ENCODE measurements around the gene VMAC.

The VMAC gene

GRCh38 chr19:5932609-5933262, 28.1 kb downstream of the VMAC start:
- DNase-seq, result no peak

DNA sequence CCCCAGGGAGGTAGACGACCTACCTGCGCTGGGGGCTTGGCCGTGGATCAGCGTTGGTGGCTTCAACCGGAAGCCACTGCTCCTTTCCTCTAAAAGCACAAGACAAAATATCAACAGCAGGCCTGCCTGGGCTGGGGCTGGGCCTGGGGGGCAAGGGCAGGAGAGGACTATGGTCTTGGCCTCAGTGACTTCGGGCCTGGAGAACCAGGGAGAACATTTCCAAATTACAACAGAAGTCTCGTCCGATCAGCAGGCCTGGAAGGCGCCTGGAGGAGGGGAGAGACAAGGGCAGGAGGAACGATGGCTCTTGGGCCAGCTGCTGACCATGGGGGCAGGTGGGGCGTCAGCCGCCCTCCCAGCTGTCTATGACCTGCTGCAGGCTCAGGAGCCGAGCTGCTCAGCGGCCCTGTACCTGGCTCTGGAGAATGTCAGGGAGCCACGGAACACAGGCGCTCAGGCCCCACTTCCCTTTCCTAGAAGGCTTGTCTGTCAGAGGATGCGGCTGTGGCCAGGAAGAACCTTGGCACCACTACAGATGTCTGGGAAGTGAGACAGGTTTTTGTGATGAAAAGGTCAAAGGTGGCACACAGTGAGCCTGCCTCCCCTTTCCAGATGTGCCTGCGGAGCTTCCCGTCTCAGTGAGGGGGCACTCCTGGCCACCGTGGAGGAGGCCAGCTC, 28.9 kb downstream of the VMAC start:
- no peak for DNase-seq

DNA sequence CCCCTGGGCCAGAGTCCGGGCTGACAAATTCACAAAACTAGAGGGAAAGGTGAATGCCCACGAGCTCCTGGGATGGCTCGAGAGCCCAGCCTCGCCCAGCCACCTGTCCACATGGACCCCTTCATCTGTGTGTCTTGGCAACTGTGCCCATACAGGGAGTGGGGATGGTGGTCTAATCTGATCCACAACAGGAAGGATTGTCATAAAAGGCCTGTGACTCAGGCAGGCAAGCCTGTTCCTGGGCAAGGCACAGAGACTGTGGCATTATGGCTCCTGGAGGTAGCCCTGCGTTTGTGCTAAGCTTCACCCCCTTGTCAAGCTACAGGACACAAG, 29.4 kb downstream of the VMAC start:
- DNase-seq, result no peak

- DNase-seq, result no peak
Observed at GRCh38 chr19:5934774-5935472, 30.3 kb downstream of the VMAC start.

DNA sequence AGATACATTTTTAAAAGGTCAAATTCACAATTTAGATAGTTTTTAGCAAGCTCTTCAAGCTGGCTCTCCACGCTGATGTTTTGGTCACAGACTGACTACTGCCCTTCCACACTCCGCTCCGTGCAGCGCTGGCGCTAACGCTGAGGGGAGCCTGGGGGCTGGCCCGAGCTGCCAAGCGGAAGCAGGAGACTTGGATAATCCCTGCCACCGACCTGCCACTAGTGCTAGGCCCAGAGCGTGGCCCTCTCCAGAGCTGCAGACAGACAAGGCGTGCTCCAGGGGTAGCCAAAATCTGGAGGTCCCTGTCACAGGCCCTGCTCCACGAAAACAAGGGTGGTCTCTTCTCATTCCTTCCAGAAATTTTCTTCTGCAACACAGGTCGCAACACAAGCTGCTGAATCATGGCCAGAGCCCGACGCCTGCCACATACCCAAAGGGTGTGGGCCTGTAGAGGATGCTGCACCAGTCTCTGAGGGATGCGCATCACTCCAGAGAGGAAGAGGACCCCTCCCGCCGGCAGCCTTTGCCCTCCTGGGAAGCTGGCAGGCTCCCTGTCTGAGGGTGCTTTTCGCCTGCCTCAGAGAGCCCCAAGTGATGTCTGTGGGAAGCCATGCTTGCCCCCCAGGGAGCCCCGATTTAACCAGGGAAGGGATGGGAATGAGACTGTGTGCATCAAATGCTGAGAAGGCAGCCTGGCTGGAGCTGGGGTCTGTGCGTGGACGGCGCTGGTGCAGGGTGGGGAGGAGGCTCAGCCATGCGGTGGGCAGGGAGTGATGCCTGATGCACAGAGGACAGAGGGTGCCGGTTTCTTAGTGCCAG, 31.0 kb downstream of the VMAC start:
- no peak for DNase-seq

GRCh38 chr19:5936292-5936592, 31.6 kb downstream of the VMAC start:
- no peak for DNase-seq

- no peak for DNase-seq
Observed at GRCh38 chr19:5937550-5937949, 32.9 kb downstream of the VMAC start.

DNA sequence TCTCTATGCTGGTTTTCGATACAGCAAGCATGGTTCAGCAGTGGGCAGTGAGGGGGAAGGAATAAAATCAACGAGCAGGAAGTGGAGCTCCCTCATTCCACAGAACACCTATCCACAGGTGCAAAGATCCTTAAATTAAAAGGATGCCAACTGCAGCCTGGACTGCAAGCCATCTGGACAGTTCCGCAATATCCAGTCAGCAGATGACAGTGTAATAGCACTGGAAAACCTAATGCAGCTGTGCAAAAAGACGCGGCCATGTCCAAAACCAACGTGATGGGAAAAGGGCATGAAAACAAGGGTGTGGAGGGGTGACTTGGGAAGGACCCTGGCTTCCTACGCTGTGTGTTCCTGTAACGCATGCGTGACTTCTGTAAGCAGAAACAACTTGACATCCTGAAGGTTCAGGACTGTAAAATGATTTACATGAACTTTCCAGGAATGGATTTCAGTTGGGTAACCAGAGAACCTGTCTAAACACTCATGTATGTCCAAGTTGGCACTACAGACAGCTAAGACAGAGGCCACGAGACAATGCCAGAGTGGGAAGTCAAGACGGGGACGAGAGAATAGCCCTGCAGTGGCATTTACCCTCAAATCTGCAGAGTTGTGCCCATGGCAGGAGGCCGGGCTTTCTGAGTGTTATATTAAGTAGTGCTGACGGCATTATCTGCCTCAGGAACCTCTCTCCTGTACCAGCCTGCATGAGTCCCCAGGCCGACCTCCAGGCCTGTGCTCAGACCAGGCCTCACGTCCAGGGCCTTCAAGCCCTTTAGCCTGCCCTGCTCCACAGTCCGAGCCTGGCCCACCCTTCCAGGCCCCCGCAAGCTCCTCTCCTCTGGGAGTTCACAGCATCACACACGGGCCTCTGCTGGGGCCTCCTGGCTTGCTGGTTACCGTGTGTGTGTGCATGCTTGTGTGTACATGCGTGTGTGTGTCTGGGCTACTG, 35.9 kb downstream of the VMAC start:
- no peak for DNase-seq

- no peak for DNase-seq
Observed at GRCh38 chr19:5941673-5942072, 37.0 kb downstream of the VMAC start.

DNA sequence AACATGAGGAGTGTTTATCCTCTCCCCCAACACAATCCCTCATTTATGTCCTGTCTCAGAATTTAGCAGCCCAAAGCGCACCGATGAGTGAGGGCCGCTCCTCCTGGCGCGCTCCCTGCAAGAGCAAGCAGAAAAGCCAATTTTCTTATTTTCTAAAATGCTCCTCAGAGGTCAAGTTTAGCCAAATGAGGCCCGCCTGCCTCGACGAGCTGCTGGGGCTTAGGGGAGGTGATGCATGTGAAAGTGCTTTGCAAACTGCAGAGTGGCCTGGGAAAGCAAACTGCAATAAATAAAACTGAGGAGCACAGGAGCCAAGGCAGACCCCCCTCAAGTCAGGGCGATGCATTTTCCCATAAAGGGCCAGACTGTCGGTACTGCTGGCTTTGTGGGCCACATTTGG, 38.4 kb downstream of the VMAC start:
- no peak for DNase-seq

DNA sequence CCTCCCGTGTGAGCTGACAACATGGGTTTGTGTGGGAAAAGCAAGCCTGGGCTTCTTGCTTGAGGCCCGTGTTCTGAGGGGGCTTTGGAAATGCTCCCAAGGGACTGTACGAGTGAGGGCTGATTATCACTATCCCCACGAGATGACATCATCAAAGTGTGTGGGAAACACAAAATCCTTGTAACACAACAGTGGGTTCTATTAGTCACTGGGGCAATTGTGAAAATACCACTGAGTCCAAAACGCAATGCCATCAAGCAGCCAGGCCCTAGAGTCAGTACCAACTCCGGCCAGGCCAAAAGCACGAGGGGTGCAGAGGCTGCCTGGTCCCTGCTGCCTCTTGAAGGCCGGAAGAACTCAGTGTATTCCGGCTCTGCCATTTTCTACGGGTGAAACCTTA, 39.0 kb downstream of the VMAC start:
- DNase-seq, result no peak

- DNase-seq, result no peak
Observed at GRCh38 chr19:5947435-5947834, 42.8 kb downstream of the VMAC start.

DNA sequence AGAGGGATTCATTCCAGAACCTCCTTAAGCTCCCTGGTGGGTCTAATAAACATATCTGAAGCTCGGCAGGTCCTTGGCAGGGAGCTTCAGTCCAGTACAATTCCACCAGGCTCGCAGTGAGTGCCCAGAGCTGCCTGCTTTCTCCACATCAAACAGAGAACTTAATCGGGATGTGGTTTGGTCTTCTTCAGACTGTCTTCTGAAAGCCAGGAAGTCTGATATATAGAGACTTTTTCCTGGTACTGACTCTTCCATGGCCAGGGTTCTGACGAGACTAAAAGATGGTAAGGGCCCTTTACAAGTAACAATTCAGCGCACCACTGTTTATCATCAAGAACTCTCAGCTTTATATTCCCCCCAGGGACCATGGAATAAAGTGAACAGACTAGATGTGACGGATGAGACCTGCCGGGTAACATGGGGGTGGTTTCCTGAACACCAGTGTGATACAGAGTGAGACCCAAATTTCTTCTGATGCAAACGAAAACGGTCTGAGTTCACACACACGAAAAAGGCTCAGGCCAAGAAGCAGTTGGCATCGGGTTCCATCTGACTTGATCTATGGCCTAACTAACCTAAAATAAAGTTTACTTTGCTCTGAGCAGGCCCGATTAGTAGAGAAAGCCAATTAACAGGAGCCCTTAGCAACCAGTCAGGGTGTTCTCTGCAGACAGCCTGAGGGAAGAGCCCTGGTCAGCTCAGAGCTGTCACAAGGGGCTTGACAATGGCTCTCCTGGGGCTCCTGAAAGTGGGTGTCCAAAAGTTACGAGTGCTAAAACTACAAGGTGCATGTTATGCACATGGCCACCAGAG, 44.3 kb downstream of the VMAC start:
- DNase-seq, result no peak

GRCh38 chr19:5949792-5950305, 45.2 kb downstream of the VMAC start:
- peak; percentile 20 for DNase-seq

- no peak for DNase-seq
Observed at GRCh38 chr19:5950741-5951140, 46.1 kb downstream of the VMAC start.

GRCh38 chr19:5951338-5951861, 46.7 kb downstream of the VMAC start:
- DNase-seq, result no peak

GRCh38 chr19:5952193-5953029, 47.7 kb downstream of the VMAC start:
- DNase-seq, result no peak

DNA sequence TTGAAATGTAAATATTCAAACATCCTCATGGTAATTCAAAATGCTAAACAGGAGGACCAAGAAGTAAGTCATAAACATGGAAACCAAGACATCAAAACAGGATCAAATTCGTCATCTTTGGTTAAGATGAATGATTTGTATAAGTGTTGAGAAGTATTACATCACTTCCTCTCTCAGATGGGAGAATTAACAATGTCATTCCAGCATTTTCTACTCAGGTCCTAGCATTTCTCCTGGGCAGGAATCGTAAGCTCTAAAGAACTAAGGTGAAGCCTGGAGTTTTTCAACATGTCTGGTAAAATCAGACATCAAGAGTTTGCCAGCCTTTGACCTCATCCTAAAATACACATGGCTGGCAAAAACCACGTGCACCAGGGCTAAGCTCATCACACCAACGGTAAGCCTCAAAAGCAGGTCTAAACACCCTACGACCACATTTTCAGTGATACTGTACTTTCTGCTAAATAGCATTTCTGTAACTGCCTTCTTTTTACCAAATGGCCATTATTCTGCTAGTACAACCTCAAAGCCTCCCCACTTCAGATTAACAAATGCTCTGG, 48.4 kb downstream of the VMAC start:
- DNase-seq, result no peak

GRCh38 chr19:5953680-5954213, 49.1 kb downstream of the VMAC start:
- DNase-seq, result no peak

DNA sequence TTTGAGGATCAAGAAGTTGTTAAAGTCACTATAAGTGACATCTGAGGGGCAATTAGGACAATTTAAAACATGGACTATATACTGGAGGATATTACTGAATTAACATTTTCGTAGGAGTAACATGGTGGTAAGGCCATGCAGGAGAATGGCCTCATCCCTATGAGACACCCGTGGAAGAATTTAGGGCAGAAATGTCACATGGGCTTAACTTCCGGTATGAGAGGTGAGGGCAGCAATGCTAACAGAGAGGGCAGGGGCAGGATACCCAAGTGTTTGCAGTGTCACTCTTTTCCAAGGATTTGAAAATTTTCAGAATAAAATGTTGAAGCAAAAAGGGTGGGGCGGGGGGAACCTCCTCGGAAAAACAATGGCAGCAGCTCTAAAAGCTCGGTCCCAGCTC, 49.6 kb downstream of the VMAC start:
- DNase-seq, result no peak

Measured in stimulated activated CD4-positive, alpha-beta T cell treated with anti-CD3 and anti-CD28 coated beads, Interleukin-12 subunit alpha, Interleukin-12 subunit beta, amount 100 ng/mL, for 4 hours (primary cell).